B cell (primary cell): ENCODE measurements around the gene LAG3. TPM values are rescaled to one million over a fixed set of nuclear protein-coding genes. Genes with fewer than 3 reads are reported as not detected.

Experiments used
- ATAC-seq: fragments of 200-7000 bp; cut with Tn5 transposase; one replicate; pipeline ENCODE4 v1.10.0; 2021; ENCODE audit warnings: low read depth, mild to moderate bottlenecking, moderate number of reproducible peaks, moderate library complexity
- CTCF ChIA-PET: fragments of 350-600 bp; sonication (Branson Sonifier 250); formaldehyde crosslinking; loops from one replicate; lab custom pipeline; 2021; ENCODE audit warnings: antibody characterized with exemption, inconsistent platforms; lab: Charles Lee
- POLR2A ChIA-PET: fragments of 350-600 bp; sonication (Branson Sonifier 250); formaldehyde crosslinking; loops from one replicate; lab custom pipeline; 2021; ENCODE audit warnings: antibody characterized with exemption; lab: Charles Lee
- DNase-seq: peaks from one replicate; pipeline ENCODE4 v3.0.0; 2013
- H2AFZ ChIP-seq: 2 replicates; pipeline ENCODE4 v1.6.1; 2012; ENCODE audit warnings: mild to moderate bottlenecking, low read depth, low read length; ENCODE audit not compliant: insufficient read depth, poor library complexity, severe bottlenecking
- H3K27ac ChIP-seq, 2 donors: 1 replicate in 1 of 2; 2 replicates in 1 of 2; pipeline ENCODE4 v1.5.1; 2012 to 2013; ENCODE audit warnings: low read length in 2 of 2, mild to moderate bottlenecking in 2 of 2, moderate library complexity in 1 of 2
- H3K27me3 ChIP-seq, 4 experiments: fragments of 200-600 bp in 1 of 4; sonication (generic) in 1 of 4; replicated peaks in 1 of 4; 1 replicate in 2 of 4; 2 replicates in 2 of 4; pipeline versions ENCODE4 v1.6.1 to v1.7.0; 2013 to 2016; ENCODE audit warnings: low read length in 3 of 4, mild to moderate bottlenecking in 2 of 4, mixed read lengths in 1 of 4, moderate library complexity in 1 of 4; ENCODE audit not compliant: insufficient read depth in 4 of 4, control insufficient read depth in 3 of 4; ENCODE audit errors: control extremely low read depth in 1 of 4
- H3K36me3 ChIP-seq, 2 experiments: replicated peaks in 1 of 2; 1 replicate in 1 of 2; 2 replicates in 1 of 2; pipeline versions ENCODE4 v1.6.1 to v1.7.1; 2013; ENCODE audit warnings: low read length in 1 of 2; ENCODE audit not compliant: insufficient read depth in 2 of 2, control insufficient read depth in 1 of 2; ENCODE audit errors: control extremely low read depth in 1 of 2, extremely low read depth in 1 of 2
- H3K4me1 ChIP-seq, 2 donors: fragments of 200-600 bp in 1 of 2; sonication (generic) in 1 of 2; 1 replicate in 1 of 2; 2 replicates in 1 of 2; pipeline versions ENCODE4 v1.5.1 to v1.6.1; 2013 to 2017; ENCODE audit warnings: low read length in 2 of 2; ENCODE audit not compliant: control insufficient read depth in 2 of 2, insufficient read depth in 2 of 2
- H3K4me2 ChIP-seq: replicated peaks from 2 replicates; pipeline ENCODE3; 2012; ENCODE audit warnings: mild to moderate bottlenecking, low read depth, low read length; ENCODE audit not compliant: poor library complexity, severe bottlenecking
- H3K4me3 ChIP-seq, 5 experiments: fragments of 200-600 bp in 1 of 5; sonication (generic) in 1 of 5; 1 replicate in 3 of 5; 2 replicates in 2 of 5; pipeline versions ENCODE4 v1.5.1 to v1.7.0; 2011 to 2016; ENCODE audit warnings: low read length in 4 of 5, mild to moderate bottlenecking in 4 of 5, low read depth in 2 of 5, control low read depth in 1 of 5, moderate library complexity in 1 of 5; ENCODE audit not compliant: insufficient read depth in 1 of 5; ENCODE audit errors: control extremely low read depth in 1 of 5, extremely low read depth in 1 of 5
- H3K79me2 ChIP-seq: fragments of 200-600 bp; sonication (generic); one replicate; pipeline ENCODE4 v1.6.0; 2016; ENCODE audit warnings: low read length; ENCODE audit not compliant: control insufficient read depth, insufficient read depth
- H3K9ac ChIP-seq: fragments of 200-600 bp; sonication (generic); 2 replicates; pipeline ENCODE4 v1.6.1; 2017; ENCODE audit warnings: mild to moderate bottlenecking, low read length, moderate library complexity
- H3K9me3 ChIP-seq, 3 donors: one replicate each; pipeline versions ENCODE4 v1.6.1 to v1.7.1; 2013; ENCODE audit warnings: low read length in 2 of 3; ENCODE audit not compliant: control insufficient read depth in 2 of 3, insufficient read depth in 1 of 3; ENCODE audit errors: control extremely low read depth in 1 of 3
- H4K20me1 ChIP-seq: 2 replicates; pipeline ENCODE4 v1.6.0; 2012; ENCODE audit warnings: mild to moderate bottlenecking, low read length; ENCODE audit not compliant: insufficient read depth, control insufficient read depth, poor library complexity, severe bottlenecking
- H3K27ac Mint-ChIP-seq: one replicate; pipeline ENCODE4 v1.8.0; 2021; ENCODE audit warnings: mixed read lengths
- H3K27me3 Mint-ChIP-seq: one replicate; pipeline ENCODE4 v1.8.0; 2021; ENCODE audit warnings: mixed read lengths
- H3K4me1 Mint-ChIP-seq: one replicate; pipeline ENCODE4 v1.8.0; 2021; ENCODE audit warnings: mixed read lengths
- H3K4me3 Mint-ChIP-seq: one replicate; pipeline ENCODE4 v1.8.0; 2021; ENCODE audit warnings: mixed read lengths
- H3K9me3 Mint-ChIP-seq: one replicate; pipeline ENCODE4 v1.8.0; 2022; ENCODE audit warnings: mixed read lengths; ENCODE audit not compliant: insufficient read depth
- EZH2 ChIP-seq: IDR thresholded peaks from 2 replicates; pipeline ENCODE4 v1.6.1; 2012; ENCODE audit warnings: borderline replicate concordance, low read depth, mild to moderate bottlenecking, moderate library complexity, low read length; ENCODE audit not compliant: insufficient read depth, poor library complexity, severe bottlenecking
- WGBS: methylation state at CpG from one replicate; pipeline ENCODE4 v1.1.5; 2013; ENCODE audit warnings: missing lambda C conversion rate; ENCODE audit not compliant: insufficient coverage; 5-methylcytosine and 5-hydroxymethylcytosine counted together
- intact Hi-C: fragments of 100-400 bp; cut with micrococcal nuclease; formaldehyde crosslinking; loops from one replicate; pipeline ENCODE4 v1.10.0; 2022
- polyA plus RNA-seq: library from polyadenylated mRNA; depleted of rRNA; stranded (reverse); fragments of >200 nt; gene quantifications from 2 replicates; pipeline ENCODE4 v1.2.3, GENCODE V29; 2012
- total RNA-seq, 2 donors: library from RNA; stranded (reverse); fragments of 120-200 nt in 1 of 2; gene quantifications; 1 replicate in 1 of 2; 2 replicates in 1 of 2; pipeline versions ENCODE4 v1.2.3 to v1.2.4, GENCODE V29; 2013 to 2022
- TF ChIP-seq, protein P1 (sequence below): fragments of 200-600 bp; IDR thresholded peaks from one replicate; pipeline ENCODE4 v1.8.0; 2022; ENCODE audit warnings: antibody characterized with exemption, mild to moderate bottlenecking

The LAG3 gene
- total and polyA plus RNA-seq, 2 donors (not counting 1 experiment from before 2014, with no cell fraction given), result not detected

DNA sequence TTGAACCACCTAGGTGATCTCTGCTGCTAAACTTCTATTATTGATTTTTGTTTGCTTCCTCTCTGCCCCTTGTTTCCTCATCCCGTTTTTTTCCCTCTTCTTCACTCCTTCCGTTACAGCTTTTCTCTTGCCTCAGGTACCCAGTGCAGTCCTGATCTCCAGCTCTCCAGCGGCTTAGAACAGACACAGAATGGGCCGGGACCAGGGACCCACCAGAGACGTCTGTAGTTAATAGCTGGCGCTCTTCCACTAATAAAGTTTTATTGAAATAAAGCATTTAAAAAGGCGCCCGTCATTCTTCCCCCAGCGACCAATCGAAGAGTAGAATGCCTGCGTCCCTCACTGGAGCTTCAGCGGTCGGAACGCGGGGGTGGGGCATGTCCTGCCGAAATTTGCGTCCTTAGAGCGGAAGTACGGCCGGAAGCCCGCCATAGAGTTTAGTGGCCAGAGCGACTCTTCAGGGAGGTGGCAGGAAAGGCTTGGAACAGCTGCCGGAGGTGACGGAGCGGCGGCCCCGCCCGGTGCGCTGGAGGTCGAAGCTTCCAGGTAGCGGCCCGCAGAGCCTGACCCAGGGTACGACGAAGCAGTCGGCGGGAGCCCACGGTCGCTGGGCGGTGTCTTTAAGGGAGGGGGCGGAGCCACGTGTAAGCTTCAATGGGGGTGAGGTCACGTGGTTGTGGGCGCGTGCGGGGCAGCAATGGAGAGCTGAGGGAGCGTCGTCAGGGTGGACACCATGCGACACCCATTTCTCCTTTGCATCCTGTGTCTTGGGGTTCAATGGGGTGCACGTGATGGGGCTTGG, 48.5 kb upstream of the LAG3 start, which contains the start of gene COPS7A:
Gene COPS7A (plus strand): TSS at position 440 of the 802 bp plus-strand sequence. CDS start 611 bp downstream, outside the sequence.
- WGBS, result under 1% methylated on average over 45 of the region's 49 CpGs
- H3K4me3 Mint-ChIP-seq, result peak within 1 kb of the TSS; percentile 91
- DNase-seq (peak; percentile 98), ATAC-seq (peak; percentile 89)
- H3K9ac ChIP-seq, result peak within 1 kb of the TSS; percentile 64
- TF ChIP-seq, protein P1, sequence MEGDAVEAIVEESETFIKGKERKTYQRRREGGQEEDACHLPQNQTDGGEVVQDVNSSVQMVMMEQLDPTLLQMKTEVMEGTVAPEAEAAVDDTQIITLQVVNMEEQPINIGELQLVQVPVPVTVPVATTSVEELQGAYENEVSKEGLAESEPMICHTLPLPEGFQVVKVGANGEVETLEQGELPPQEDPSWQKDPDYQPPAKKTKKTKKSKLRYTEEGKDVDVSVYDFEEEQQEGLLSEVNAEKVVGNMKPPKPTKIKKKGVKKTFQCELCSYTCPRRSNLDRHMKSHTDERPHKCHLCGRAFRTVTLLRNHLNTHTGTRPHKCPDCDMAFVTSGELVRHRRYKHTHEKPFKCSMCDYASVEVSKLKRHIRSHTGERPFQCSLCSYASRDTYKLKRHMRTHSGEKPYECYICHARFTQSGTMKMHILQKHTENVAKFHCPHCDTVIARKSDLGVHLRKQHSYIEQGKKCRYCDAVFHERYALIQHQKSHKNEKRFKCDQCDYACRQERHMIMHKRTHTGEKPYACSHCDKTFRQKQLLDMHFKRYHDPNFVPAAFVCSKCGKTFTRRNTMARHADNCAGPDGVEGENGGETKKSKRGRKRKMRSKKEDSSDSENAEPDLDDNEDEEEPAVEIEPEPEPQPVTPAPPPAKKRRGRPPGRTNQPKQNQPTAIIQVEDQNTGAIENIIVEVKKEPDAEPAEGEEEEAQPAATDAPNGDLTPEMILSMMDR, result no peak
- no peak for TF ChIP-seq EZH2
- H3K4me3 ChIP-seq, result peak within 1 kb of the TSS; percentile 53 to 65 (median 63)
- POLR2A ChIA-PET, result interaction anchor here (0.5 to 2.2 kb wide), 21 partner anchors 22 to 253 kb away, joined by 3 to 51 read pairs (median 5); partner anchors contain the start of genes C12orf57, CDCA3, EMG1 and GAPDH
- peaks cover 2 to 18% of the 10 kb centered on the region in 2 experiments for H3K36me3 ChIP-seq
- H3K9me3 ChIP-seq, result no peaks in the 10 kb centered on the region
- no peaks in the 10 kb centered on the region for H3K27me3 Mint-ChIP-seq
- no peaks in the 10 kb centered on the region for H3K27me3 ChIP-seq
- H3K4me1 Mint-ChIP-seq, result peaks cover 19% of the 10 kb centered on the region
- peaks cover 13 to 17% of the 10 kb centered on the region in 2 donors for H3K4me1 ChIP-seq
- peak within 1 kb of the TSS; percentile 81 to 86 for H3K27ac ChIP-seq
- H3K4me2 ChIP-seq, result peak within 1 kb of the TSS; percentile 79
- H3K9me3 Mint-ChIP-seq, result no peaks in the 10 kb centered on the region
- intact Hi-C loops, result loop anchor here (1.0 to 2.0 kb wide), 6 partner anchors 27 to 149 kb away; partner anchors contain the start of genes CHD4, ING4, MLF2 and SPSB2
- peak within 1 kb of the TSS; percentile 94 for H3K27ac Mint-ChIP-seq
- CTCF ChIA-PET, result interaction anchor here (0.6 to 3.6 kb wide), 20 partner anchors 11 to 426 kb away, joined by 3 to 34 read pairs (median 4); partner anchors contain the start of genes CDCA3, MLF2, NOP2 and PTMS
- peaks cover 13% of the 10 kb centered on the region for H3K79me2 ChIP-seq
- no peaks in the 10 kb centered on the region for H4K20me1 ChIP-seq
- H2AFZ ChIP-seq, result peak within 1 kb of the TSS; percentile 91
